Osteocyte (in vitro differentiated cells): ENCODE results near the gene NR1I2. TPM values are rescaled to one million over a fixed set of nuclear protein-coding genes. Genes with fewer than 3 reads are reported as not detected.

ENCODE experiments used
- DNase-seq: peaks from one replicate; pipeline ENCODE4 v3.0.0; 2021; ENCODE audit warnings: mixed read lengths; ENCODE audit not compliant: unreplicated experiment; ENCODE audit errors: extremely low spot score
- H3K27ac Mint-ChIP-seq: one replicate; pipeline ENCODE4 v1.8.0; 2021; ENCODE audit warnings: mild to moderate bottlenecking, mixed read lengths; ENCODE audit not compliant: unreplicated experiment
- H3K27me3 Mint-ChIP-seq: one replicate; pipeline ENCODE4 v1.8.0; 2021; ENCODE audit warnings: mixed read lengths; ENCODE audit not compliant: unreplicated experiment
- H3K36me3 Mint-ChIP-seq: one replicate; pipeline ENCODE4 v1.8.0; 2021; ENCODE audit warnings: mixed read lengths; ENCODE audit not compliant: unreplicated experiment
- H3K4me1 Mint-ChIP-seq: one replicate; pipeline ENCODE4 v1.8.0; 2021; ENCODE audit warnings: mixed read lengths; ENCODE audit not compliant: unreplicated experiment
- H3K4me3 Mint-ChIP-seq: one replicate; pipeline ENCODE4 v1.8.0; 2021; ENCODE audit warnings: mild to moderate bottlenecking, moderate library complexity, mixed read lengths; ENCODE audit not compliant: unreplicated experiment
- H3K9me3 Mint-ChIP-seq: one replicate; pipeline ENCODE4 v1.8.0; 2021; ENCODE audit warnings: mixed read lengths; ENCODE audit not compliant: unreplicated experiment
- CTCF ChIP-seq: fragments of 200-600 bp; sonication (generic); IDR thresholded peaks from 2 replicates; pipeline ENCODE4 v1.5.0; 2021; ENCODE audit warnings: antibody characterized with exemption, mild to moderate bottlenecking, moderate library complexity
- total RNA-seq: library from RNA; stranded (reverse); gene quantifications from 2 replicates; pipeline ENCODE4 v1.2.1, GENCODE V29; 2021

The NR1I2 gene
- total RNA-seq, 1 donor from 2014 or later: not detected

GRCh38 chr3:119778811-119779210, 3.1 kb upstream of the NR1I2 start:
- peaks cover 8% of the 10 kb centered on the region for H3K36me3 Mint-ChIP-seq
- no peak for TF ChIP-seq CTCF
- H3K9me3 Mint-ChIP-seq: peaks cover 12% of the 10 kb centered on the region
- no peak overlapping the region for H3K27ac Mint-ChIP-seq
- no peak overlapping the region for H3K4me3 Mint-ChIP-seq
- H3K4me1 Mint-ChIP-seq: peaks cover 5% of the 10 kb centered on the region
- no peak for DNase-seq
- H3K27me3 Mint-ChIP-seq: no peaks in the 10 kb centered on the region

- H3K27ac Mint-ChIP-seq: no peak overlapping the region
- H3K4me1 Mint-ChIP-seq: peaks cover 5% of the 10 kb centered on the region
- no peak for DNase-seq
- peaks cover 12% of the 10 kb centered on the region for H3K9me3 Mint-ChIP-seq
- H3K4me3 Mint-ChIP-seq: no peak overlapping the region
- no peaks in the 10 kb centered on the region for H3K27me3 Mint-ChIP-seq
- TF ChIP-seq CTCF: no peak
- H3K36me3 Mint-ChIP-seq: peaks cover 8% of the 10 kb centered on the region
These were observed 2.0 kb upstream of the NR1I2 start for GRCh38 chr3:119779731-119780383.

- H3K4me3 Mint-ChIP-seq: no peak overlapping the region
- no peaks in the 10 kb centered on the region for H3K36me3 Mint-ChIP-seq
- H3K4me1 Mint-ChIP-seq: peaks cover 5% of the 10 kb centered on the region
- no peaks in the 10 kb centered on the region for H3K27me3 Mint-ChIP-seq
- DNase-seq: no peak
- TF ChIP-seq CTCF: no peak
- H3K27ac Mint-ChIP-seq: no peak overlapping the region
- H3K9me3 Mint-ChIP-seq: no peaks in the 10 kb centered on the region
These were observed 559 bp downstream of the NR1I2 start for GRCh38 chr3:119782460-119782859.

GRCh38 chr3:119783255-119783654, 1.4 kb downstream of the NR1I2 start:
- Mint-ChIP-seq H3K4me3 (no peak overlapping the region), H3K36me3 (no peaks in the 10 kb centered on the region), H3K9me3 (no peaks in the 10 kb centered on the region), H3K4me1 (peaks cover 5% of the 10 kb centered on the region), H3K27ac (no peak overlapping the region), H3K27me3 (no peaks in the 10 kb centered on the region)
- DNase-seq: no peak
- no peak for TF ChIP-seq CTCF

- Mint-ChIP-seq H3K4me1 (peaks cover 5% of the 10 kb centered on the region), H3K27me3 (no peaks in the 10 kb centered on the region), H3K27ac (no peak overlapping the region), H3K9me3 (no peaks in the 10 kb centered on the region), H3K36me3 (no peaks in the 10 kb centered on the region), H3K4me3 (no peak overlapping the region)
- TF ChIP-seq CTCF: no peak
- no peak for DNase-seq
These were observed 2.0 kb downstream of the NR1I2 start for GRCh38 chr3:119783883-119784282.
